ENCODE measurements around the gene BUD23.

BUD23 gene

GRCh38 chr7:73688288-73688687, 4.9 kb downstream of the BUD23 start:
- H3K4me3 ChIP-seq (ENCODE audit: low read depth, low read length) = no peak overlapping the region
- no peak for TF ChIP-seq CTCF (IDR thresholded peaks at IDR 0.05; ENCODE audit: borderline replicate concordance, insufficient read depth, low read depth, low read length)

GRCh38 chr7:73690646-73691045, 7.2 kb downstream of the BUD23 start:
- TF ChIP-seq CTCF (IDR thresholded peaks at IDR 0.05; ENCODE audit: borderline replicate concordance, insufficient read depth, low read depth, low read length) = no peak
- H3K4me3 ChIP-seq (ENCODE audit: low read depth, low read length) = no peak overlapping the region

GRCh38 chr7:73696372-73696771, 13.0 kb downstream of the BUD23 start:
- no peak for TF ChIP-seq CTCF (IDR thresholded peaks at IDR 0.05; ENCODE audit: borderline replicate concordance, insufficient read depth, low read depth, low read length)
- no peak overlapping the region for H3K4me3 ChIP-seq (ENCODE audit: low read depth, low read length)

GRCh38 chr7:73698410-73698809, 15.0 kb downstream of the BUD23 start:
- no peak for TF ChIP-seq CTCF (IDR thresholded peaks at IDR 0.05; ENCODE audit: borderline replicate concordance, insufficient read depth, low read depth, low read length)
- H3K4me3 ChIP-seq (ENCODE audit: low read depth, low read length) = no peak overlapping the region

GRCh38 chr7:73699370-73700068, 16.1 kb downstream of the BUD23 start:
- no peak overlapping the region for H3K4me3 ChIP-seq (ENCODE audit: low read depth, low read length)
- no peak for TF ChIP-seq CTCF (IDR thresholded peaks at IDR 0.05; ENCODE audit: borderline replicate concordance, insufficient read depth, low read depth, low read length)

GRCh38 chr7:73700069-73700423, 16.6 kb downstream of the BUD23 start:
- no peak for TF ChIP-seq CTCF (IDR thresholded peaks at IDR 0.05; ENCODE audit: borderline replicate concordance, insufficient read depth, low read depth, low read length)
- no peak overlapping the region for H3K4me3 ChIP-seq (ENCODE audit: low read depth, low read length)

GRCh38 chr7:73700581-73701134, 17.3 kb downstream of the BUD23 start:
- TF ChIP-seq CTCF (IDR thresholded peaks at IDR 0.05; ENCODE audit: borderline replicate concordance, insufficient read depth, low read depth, low read length) = no peak
- H3K4me3 ChIP-seq (ENCODE audit: low read depth, low read length) = no peak overlapping the region

Measured in GM12875 (cell line).